Osteocyte (in vitro differentiated cells): ENCODE data around the gene HEBP1. TPM values are rescaled to one million over a fixed set of nuclear protein-coding genes. Genes with fewer than 3 reads are reported as not detected.

Source experiments
- DNase-seq: peaks from one replicate; pipeline ENCODE4 v3.0.0; 2021; ENCODE audit warnings: mixed read lengths; ENCODE audit not compliant: unreplicated experiment; ENCODE audit errors: extremely low spot score
- H3K27ac Mint-ChIP-seq: one replicate; pipeline ENCODE4 v1.8.0; 2021; ENCODE audit warnings: mild to moderate bottlenecking, mixed read lengths; ENCODE audit not compliant: unreplicated experiment
- H3K27me3 Mint-ChIP-seq: one replicate; pipeline ENCODE4 v1.8.0; 2021; ENCODE audit warnings: mixed read lengths; ENCODE audit not compliant: unreplicated experiment
- H3K36me3 Mint-ChIP-seq: one replicate; pipeline ENCODE4 v1.8.0; 2021; ENCODE audit warnings: mixed read lengths; ENCODE audit not compliant: unreplicated experiment
- H3K4me1 Mint-ChIP-seq: one replicate; pipeline ENCODE4 v1.8.0; 2021; ENCODE audit warnings: mixed read lengths; ENCODE audit not compliant: unreplicated experiment
- H3K4me3 Mint-ChIP-seq: one replicate; pipeline ENCODE4 v1.8.0; 2021; ENCODE audit warnings: mild to moderate bottlenecking, moderate library complexity, mixed read lengths; ENCODE audit not compliant: unreplicated experiment
- H3K9me3 Mint-ChIP-seq: one replicate; pipeline ENCODE4 v1.8.0; 2021; ENCODE audit warnings: mixed read lengths; ENCODE audit not compliant: unreplicated experiment
- total RNA-seq: library from RNA; stranded (reverse); gene quantifications from 2 replicates; pipeline ENCODE4 v1.2.1, GENCODE V29; 2021
- TF ChIP-seq, protein P1 (sequence below): fragments of 200-600 bp; sonication (generic); IDR thresholded peaks from 2 replicates; pipeline ENCODE4 v1.5.0; 2021; ENCODE audit warnings: antibody characterized with exemption, mild to moderate bottlenecking, moderate library complexity

The HEBP1 gene
- total RNA-seq, 1 donor from 2014 or later, result 54.8 TPM

DNA sequence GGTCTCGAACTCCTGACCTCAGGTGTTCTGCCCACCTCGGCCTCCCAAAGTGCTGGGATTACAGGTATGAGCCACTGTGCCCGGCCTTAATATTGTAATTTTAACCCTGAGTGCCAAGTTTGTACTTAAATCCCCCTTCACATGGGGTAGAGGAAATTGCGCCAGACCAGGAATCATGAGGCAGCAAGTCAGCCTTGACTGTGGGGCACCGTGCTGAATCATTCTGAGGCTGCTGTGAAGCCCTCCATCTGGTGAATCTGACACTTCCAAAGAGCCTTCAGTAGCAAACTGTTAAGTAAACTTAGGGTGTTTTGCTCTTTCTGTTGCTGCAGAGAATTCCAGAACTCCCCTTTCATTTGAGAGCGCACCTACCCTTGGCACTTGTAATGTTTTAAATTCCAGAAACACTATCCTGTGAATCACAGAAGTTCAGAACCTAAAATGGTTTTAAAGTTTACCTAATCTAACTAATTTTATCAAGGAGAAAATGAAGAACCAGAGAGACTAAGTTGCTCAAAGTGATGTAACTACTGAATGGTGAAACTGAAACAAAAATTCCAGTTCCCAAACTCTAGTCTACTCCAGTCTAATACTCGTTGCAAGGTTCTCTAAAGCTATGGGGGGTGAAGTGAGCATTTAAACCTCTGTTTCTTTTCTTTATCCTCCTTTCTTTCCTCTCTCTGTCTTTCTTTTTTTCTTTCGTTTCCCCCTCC is 7.5 kb downstream of the HEBP1 start:
- no peaks in the 10 kb centered on the region for H3K9me3 Mint-ChIP-seq
- peak overlapping the region; percentile 100 for H3K27ac Mint-ChIP-seq

DNA sequence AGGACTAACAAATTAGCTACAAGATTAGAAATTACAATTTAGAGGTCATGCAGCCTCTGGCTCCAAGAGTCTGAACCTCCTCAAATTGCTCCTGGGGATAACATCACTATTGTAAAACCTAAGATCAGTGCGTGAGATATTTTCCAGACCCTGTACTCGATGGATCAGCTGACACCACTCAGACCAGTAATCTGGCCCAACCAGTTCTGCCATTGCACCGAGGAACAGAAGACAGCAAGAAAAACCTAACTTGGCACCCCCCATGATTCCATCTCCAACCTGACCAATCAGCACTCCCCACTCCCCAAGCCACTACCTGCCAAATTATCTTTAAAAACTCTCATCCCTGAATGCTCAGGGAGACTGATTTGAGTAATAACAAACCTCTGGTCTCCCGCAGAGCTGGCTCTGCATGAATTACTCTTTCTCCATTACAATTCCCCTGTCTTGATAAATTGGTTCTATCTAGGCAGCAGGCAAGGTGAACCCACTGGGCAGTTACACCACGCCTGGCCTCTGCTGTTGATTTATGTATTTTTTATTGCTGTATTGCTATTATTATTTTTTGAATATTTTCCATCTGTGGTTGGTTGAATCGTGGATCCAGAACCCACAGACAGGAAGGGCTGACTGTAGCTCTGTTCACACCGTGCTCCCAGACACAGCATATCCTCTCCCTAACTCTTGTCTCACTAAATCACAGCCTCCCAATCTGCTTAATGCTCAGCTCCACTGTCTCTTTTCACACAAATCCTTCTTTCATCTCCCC is 9.2 kb downstream of the HEBP1 start:
- Mint-ChIP-seq H3K4me1 (peaks cover 33% of the 10 kb centered on the region), H3K36me3 (peaks cover 20% of the 10 kb centered on the region), H3K4me3 (no peak overlapping the region), H3K27me3 (no peaks in the 10 kb centered on the region), H3K27ac (peak overlapping the region; percentile 100), H3K9me3 (no peaks in the 10 kb centered on the region)
- no peak for DNase-seq
- TF ChIP-seq, protein P1, sequence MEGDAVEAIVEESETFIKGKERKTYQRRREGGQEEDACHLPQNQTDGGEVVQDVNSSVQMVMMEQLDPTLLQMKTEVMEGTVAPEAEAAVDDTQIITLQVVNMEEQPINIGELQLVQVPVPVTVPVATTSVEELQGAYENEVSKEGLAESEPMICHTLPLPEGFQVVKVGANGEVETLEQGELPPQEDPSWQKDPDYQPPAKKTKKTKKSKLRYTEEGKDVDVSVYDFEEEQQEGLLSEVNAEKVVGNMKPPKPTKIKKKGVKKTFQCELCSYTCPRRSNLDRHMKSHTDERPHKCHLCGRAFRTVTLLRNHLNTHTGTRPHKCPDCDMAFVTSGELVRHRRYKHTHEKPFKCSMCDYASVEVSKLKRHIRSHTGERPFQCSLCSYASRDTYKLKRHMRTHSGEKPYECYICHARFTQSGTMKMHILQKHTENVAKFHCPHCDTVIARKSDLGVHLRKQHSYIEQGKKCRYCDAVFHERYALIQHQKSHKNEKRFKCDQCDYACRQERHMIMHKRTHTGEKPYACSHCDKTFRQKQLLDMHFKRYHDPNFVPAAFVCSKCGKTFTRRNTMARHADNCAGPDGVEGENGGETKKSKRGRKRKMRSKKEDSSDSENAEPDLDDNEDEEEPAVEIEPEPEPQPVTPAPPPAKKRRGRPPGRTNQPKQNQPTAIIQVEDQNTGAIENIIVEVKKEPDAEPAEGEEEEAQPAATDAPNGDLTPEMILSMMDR, result no peak

More for the DNA sequence above, 7.5 kb downstream of the HEBP1 start:
- Mint-ChIP-seq H3K4me3 (peak overlapping the region; percentile 80), H3K36me3 (peaks cover 13% of the 10 kb centered on the region), H3K27me3 (no peaks in the 10 kb centered on the region), H3K4me1 (peaks cover 37% of the 10 kb centered on the region)
- TF ChIP-seq, protein P1, result no peak
- DNase-seq, result no peak

GRCh38 chr12:12987421-12987820 is 12.6 kb downstream of the HEBP1 start:
- no peak for DNase-seq
- Mint-ChIP-seq H3K9me3 (no peaks in the 10 kb centered on the region), H3K27me3 (no peaks in the 10 kb centered on the region), H3K27ac (no peak overlapping the region), H3K36me3 (peaks cover 28% of the 10 kb centered on the region), H3K4me3 (no peak overlapping the region), H3K4me1 (peaks cover 27% of the 10 kb centered on the region)
- TF ChIP-seq, protein P1, result no peak

DNA sequence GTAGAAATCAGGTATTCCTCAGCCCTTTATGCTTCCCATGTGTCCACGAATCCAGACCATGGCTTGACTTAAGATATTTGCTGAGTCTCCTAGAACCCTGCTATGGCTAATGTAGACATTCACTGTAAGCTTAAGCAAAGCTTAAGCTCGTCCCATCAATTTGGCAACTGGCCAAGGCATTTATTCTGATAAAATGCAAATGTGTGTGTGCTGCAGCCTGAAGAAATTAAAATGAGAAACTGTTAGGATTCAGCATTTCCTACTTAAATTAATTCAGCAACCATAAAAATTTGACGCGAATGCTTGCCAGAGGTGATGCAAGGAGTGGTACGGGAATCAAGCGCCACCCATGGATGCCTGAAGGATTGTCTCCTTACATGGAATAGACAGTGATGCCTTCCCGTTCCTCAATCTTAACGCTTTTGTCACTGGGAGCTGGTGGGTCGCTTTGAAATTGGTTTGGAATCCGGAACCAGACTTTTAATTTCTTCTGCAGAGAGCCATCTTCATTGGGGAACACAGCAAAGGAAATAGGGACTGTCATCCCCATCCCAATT is 13.2 kb downstream of the HEBP1 start:
- no peaks in the 10 kb centered on the region for H3K9me3 Mint-ChIP-seq
- H3K27ac Mint-ChIP-seq, result no peak overlapping the region
- H3K27me3 Mint-ChIP-seq, result no peaks in the 10 kb centered on the region
- no peak overlapping the region for H3K4me3 Mint-ChIP-seq
- TF ChIP-seq, protein P1, result no peak
- no peak for DNase-seq
- peaks cover 21% of the 10 kb centered on the region for H3K4me1 Mint-ChIP-seq
- peaks cover 28% of the 10 kb centered on the region for H3K36me3 Mint-ChIP-seq
